ENCODE results near the gene GALNT2.

- TF ChIP-seq EZH2 (IDR thresholded peaks at IDR 0.05; ENCODE audit: low read depth, unreplicated experiment), result no peak
- TF ChIP-seq ZNF462 (CRISPR knock-in tag; IDR thresholded peaks at IDR 0.05), result no peak
- TF ChIP-seq POLR2AphosphoS5 (IDR thresholded peaks at IDR 0.05; ENCODE audit: low read depth), result no peak
- no peak for TF ChIP-seq CTCF (conservative IDR thresholded peaks at IDR 0.05; ENCODE audit: low read depth in 2 of 2)
- TF ChIP-seq REST (IDR thresholded peaks at IDR 0.05; ENCODE audit: unreplicated experiment), result no peak
- no peak for TF ChIP-seq JUNB (IDR thresholded peaks at IDR 0.05; ENCODE audit: unreplicated experiment)
- TF ChIP-seq CREB1 (CRISPR knock-in tag; IDR thresholded peaks at IDR 0.05; ENCODE audit: low read depth), result no peak
- TF ChIP-seq EZH2phosphoT487 (IDR thresholded peaks at IDR 0.05; ENCODE audit: unreplicated experiment), result no peak
- no peak for TF ChIP-seq STAT1 (IDR thresholded peaks at IDR 0.05; ENCODE audit: unreplicated experiment)
- no peak for TF ChIP-seq NANOG (IDR thresholded peaks at IDR 0.05; ENCODE audit: borderline replicate concordance)
- no peak for TF ChIP-seq ZNF331 (CRISPR knock-in tag; IDR thresholded peaks at IDR 0.05; ENCODE audit: low read depth)
- TF ChIP-seq ETS1 (IDR thresholded peaks at IDR 0.05), result no peak
Measured at GRCh38 chr1:230271300-230272035, 204.4 kb downstream of the GALNT2 start.

Data from GM23338 (cell line).